ENCODE measurements around the gene NTSR1. TPM values are rescaled to one million over a fixed set of nuclear protein-coding genes. Genes with fewer than 3 reads are reported as not detected.

The NTSR1 gene
- total RNA-seq, 4 donors from 2014 or later: 0.76 TPM; not detected in 3

DNA sequence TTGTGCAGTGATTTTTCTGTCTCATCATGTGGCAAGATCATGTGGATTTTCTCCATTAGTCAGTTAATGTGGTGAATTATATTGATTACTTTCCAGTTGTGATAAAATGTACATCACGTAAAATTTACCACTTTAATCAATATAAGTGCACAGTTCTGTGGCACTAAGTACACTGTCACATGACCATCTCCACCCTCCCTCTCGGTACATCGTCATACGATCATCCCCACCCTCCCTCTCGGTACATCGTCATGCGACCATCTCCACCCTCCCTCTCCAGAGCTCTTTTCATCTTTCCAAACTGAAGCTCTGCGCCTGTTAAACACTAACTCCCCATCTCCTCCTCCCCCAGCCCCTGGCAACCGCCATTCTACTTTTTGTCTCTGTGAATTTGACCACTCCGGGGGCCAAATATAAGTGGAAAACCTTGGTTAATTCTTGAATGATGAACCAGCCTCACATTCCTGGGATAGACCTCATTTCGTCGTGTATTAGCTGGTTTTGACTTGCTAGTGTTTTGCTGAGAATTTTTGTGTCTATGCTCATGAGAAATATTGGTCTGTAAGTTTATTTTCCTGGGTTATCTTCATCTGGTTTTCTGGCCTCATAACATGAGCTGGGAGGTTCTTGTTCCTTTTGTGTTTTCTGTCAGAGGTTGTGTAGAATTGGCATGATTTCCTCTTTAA, 10.8 kb downstream of the NTSR1 start:
- Histone ChIP-seq H3K27me3 (no peaks in the 10 kb centered on the region), H3K27ac (no peak overlapping the region)

GRCh38 chr20:62721511-62722370, 13.1 kb downstream of the NTSR1 start:
- Histone ChIP-seq H3K27ac (no peak overlapping the region), H3K9me3 (peaks cover 0 to 5% (median 2%) of the 10 kb centered on the region in 4 donors), H3K27me3 (no peaks in the 10 kb centered on the region), H3K36me3 (no peaks in the 10 kb centered on the region), H3K4me1 (no peaks in the 10 kb centered on the region), H3K4me3 (no peak overlapping the region)
- TF ChIP-seq POLR2A (IDR thresholded peaks at IDR 0.05): no peak
- no peak for TF ChIP-seq CTCF (IDR thresholded peaks at IDR 0.05)
- no peak for DNase-seq

More for the DNA sequence above, 10.8 kb downstream of the NTSR1 start:
- Histone ChIP-seq H3K4me1 (no peaks in the 10 kb centered on the region), H3K9me3 (peaks cover 0 to 5% (median 2%) of the 10 kb centered on the region in 4 donors), H3K36me3 (no peaks in the 10 kb centered on the region), H3K4me3 (no peak overlapping the region)
- TF ChIP-seq POLR2A (IDR thresholded peaks at IDR 0.05): no peak
- TF ChIP-seq CTCF (IDR thresholded peaks at IDR 0.05): no peak
- no peak for DNase-seq

DNA sequence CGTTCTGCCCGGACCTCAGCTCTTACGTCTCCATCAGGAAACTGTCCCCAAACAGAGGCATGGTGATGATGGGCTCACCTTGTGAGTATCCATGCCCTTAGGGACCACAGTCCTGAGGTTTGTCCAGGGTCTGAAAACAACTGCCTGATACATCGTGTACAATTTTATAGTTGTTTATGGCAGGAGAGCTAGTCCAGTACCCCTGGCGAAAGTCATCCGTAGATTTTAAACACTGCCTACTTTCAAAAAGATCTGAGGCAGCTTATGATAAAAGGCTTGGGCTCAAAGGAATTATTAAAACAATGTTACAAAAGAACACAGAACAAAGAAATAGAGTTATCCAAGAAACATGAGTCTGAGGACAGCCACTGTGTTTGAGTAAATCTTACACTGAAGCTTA, 14.0 kb downstream of the NTSR1 start:
- Histone ChIP-seq H3K4me1 (no peaks in the 10 kb centered on the region), H3K27me3 (no peaks in the 10 kb centered on the region), H3K9me3 (peaks cover 0 to 5% (median 2%) of the 10 kb centered on the region in 4 donors), H3K36me3 (no peaks in the 10 kb centered on the region), H3K4me3 (no peak overlapping the region), H3K27ac (peak overlapping the region in 1 of 4 donors; percentile 45)
- TF ChIP-seq CTCF (IDR thresholded peaks at IDR 0.05) (no peak), POLR2A (IDR thresholded peaks at IDR 0.05) (no peak)
- no peak for DNase-seq

GRCh38 chr20:62723351-62723750, 14.7 kb downstream of the NTSR1 start:
- no peak overlapping the region for H3K4me3 ChIP-seq
- no peak for TF ChIP-seq CTCF (IDR thresholded peaks at IDR 0.05)
- no peak for TF ChIP-seq POLR2A (IDR thresholded peaks at IDR 0.05)
- H3K9me3 ChIP-seq: peaks cover 0 to 5% (median 2%) of the 10 kb centered on the region in 4 donors
- H3K36me3 ChIP-seq: no peaks in the 10 kb centered on the region
- no peaks in the 10 kb centered on the region for H3K27me3 ChIP-seq
- H3K27ac ChIP-seq: peak overlapping the region in 1 of 4 donors; percentile 45
- DNase-seq: no peak
- no peaks in the 10 kb centered on the region for H3K4me1 ChIP-seq

DNA sequence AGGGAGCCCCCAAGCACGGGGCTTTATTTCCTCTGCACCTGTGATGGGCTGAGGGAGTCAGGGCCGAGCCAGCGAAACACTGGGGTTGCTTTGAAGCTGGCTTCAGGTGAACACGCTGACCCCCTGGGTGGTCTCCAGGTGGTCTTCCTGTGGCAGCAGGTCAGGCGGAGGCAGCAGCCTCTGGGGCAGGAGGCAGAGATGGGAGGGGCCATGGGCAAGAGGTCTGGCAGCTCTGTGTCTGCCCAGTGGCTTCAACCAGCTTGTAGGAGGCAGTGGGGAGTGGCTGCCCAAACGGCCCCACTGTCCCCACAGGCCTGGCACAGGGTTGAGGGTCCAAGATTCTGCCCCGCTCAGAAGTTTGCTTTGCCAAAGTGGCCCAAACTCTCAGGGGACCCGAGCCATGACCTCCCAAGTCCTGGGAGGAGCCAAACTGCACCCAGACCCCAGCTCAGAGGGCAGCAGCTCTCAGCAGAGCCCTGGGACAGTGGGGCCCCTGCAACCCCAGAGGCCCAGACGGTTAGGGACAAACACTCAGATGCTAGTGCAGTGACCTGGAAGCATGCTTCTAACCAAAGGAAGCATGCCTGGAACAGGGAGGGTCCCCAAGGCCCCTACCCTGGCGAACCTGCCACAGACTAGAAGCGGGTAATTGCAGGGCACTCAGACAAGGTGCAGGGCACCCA, 15.3 kb downstream of the NTSR1 start:
- peaks cover 0 to 5% (median 2%) of the 10 kb centered on the region in 4 donors for H3K9me3 ChIP-seq
- no peak overlapping the region for H3K4me3 ChIP-seq
- no peak for TF ChIP-seq CTCF (IDR thresholded peaks at IDR 0.05)
- no peak overlapping the region for H3K27ac ChIP-seq
- H3K4me1 ChIP-seq: no peaks in the 10 kb centered on the region
- H3K27me3 ChIP-seq: no peaks in the 10 kb centered on the region
- DNase-seq: no peak
- no peaks in the 10 kb centered on the region for H3K36me3 ChIP-seq

All from Peyer's patch (tissue), 4 donors.